ENCODE measurements around the gene KLB.

DNA sequence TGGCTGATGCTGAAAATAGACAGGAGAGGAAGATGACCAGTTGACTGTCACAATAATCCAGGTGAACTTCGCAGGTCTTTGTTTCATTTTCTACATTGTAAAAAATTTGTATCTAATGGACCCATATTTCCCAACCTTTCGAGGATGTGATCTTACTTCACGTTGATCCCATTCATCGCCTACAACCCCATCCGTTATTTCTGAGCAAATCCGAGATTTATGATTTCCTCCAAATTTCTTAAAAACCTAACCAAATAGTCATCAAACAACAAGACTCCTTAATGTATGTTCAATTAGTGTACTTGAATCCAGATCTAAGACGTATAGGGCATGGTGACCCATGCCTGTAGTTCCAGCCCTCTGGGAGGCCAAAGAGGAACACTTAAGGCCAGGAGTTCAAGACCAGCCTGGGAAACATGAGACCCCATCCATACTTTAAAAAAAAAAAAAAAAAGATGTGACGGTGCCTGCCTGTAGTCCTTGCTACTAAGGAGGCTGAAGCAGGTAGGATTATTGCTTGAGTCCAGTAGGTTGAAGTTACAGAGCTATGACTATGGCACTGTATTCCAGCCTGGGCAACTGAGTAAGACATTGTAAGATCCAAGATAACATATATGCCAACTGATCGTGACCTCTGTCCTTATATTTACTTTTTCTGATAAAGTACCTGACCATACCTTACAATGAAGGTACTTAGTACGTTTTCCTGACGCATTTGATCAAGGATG, 46.3 kb downstream of the KLB start:
- TF ChIP-seq POLR2A (IDR thresholded peaks at IDR 0.05): no peak
- TF ChIP-seq CTCF (IDR thresholded peaks at IDR 0.05): no peak
